Measurements from ENCODE around the gene LAIR1. TPM values are rescaled to one million over a fixed set of nuclear protein-coding genes. Genes with fewer than 3 reads are reported as not detected.
A peak's percentile ranks its signal among the peaks of the same experiment; 100 is the strongest.
"Not testable (repeated sequence)": the region's sequence is repeated elsewhere in the genome, so short reads cannot be mapped to it uniquely, and the experiment has no call there.

Gene LAIR1
- total RNA-seq, 1 experiment from 2014 or later, result 0.37 TPM

- ChIA-PET CTCF (interaction anchor here (0.6 to 4.0 kb wide), 25 partner anchors 8 to 687 kb away, joined by 3 to 32 read pairs (median 4); partner anchors contain the start of genes LILRB5 and MBOAT7), POLR2A (no interaction called here)
- H3K27ac Mint-ChIP-seq, result no peak overlapping the region; the same call in 1 of the 2 replicates
- peaks cover 21% of the 10 kb centered on the region for H3K36me3 Mint-ChIP-seq
- H3K4me1 Mint-ChIP-seq, result peaks cover 24% of the 10 kb centered on the region
- DNase-seq (ENCODE audit: low spot score) (peak; percentile 46), ATAC-seq (peak; percentile 72)
- TF ChIP-seq, protein P1, sequence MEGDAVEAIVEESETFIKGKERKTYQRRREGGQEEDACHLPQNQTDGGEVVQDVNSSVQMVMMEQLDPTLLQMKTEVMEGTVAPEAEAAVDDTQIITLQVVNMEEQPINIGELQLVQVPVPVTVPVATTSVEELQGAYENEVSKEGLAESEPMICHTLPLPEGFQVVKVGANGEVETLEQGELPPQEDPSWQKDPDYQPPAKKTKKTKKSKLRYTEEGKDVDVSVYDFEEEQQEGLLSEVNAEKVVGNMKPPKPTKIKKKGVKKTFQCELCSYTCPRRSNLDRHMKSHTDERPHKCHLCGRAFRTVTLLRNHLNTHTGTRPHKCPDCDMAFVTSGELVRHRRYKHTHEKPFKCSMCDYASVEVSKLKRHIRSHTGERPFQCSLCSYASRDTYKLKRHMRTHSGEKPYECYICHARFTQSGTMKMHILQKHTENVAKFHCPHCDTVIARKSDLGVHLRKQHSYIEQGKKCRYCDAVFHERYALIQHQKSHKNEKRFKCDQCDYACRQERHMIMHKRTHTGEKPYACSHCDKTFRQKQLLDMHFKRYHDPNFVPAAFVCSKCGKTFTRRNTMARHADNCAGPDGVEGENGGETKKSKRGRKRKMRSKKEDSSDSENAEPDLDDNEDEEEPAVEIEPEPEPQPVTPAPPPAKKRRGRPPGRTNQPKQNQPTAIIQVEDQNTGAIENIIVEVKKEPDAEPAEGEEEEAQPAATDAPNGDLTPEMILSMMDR (IDR thresholded peaks at IDR 0.05), result peak; percentile 75
- TF ChIP-seq, protein P2, sequence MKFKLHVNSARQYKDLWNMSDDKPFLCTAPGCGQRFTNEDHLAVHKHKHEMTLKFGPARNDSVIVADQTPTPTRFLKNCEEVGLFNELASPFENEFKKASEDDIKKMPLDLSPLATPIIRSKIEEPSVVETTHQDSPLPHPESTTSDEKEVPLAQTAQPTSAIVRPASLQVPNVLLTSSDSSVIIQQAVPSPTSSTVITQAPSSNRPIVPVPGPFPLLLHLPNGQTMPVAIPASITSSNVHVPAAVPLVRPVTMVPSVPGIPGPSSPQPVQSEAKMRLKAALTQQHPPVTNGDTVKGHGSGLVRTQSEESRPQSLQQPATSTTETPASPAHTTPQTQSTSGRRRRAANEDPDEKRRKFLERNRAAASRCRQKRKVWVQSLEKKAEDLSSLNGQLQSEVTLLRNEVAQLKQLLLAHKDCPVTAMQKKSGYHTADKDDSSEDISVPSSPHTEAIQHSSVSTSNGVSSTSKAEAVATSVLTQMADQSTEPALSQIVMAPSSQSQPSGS (CRISPR knock-in tag; IDR thresholded peaks at IDR 0.05; ENCODE audit: borderline replicate concordance, low read depth), result no peak
- peaks cover 24% of the 10 kb centered on the region for H3K9me3 Mint-ChIP-seq
- H3K4me3 Mint-ChIP-seq, result no peak overlapping the region
- H3K27me3 Mint-ChIP-seq (ENCODE audit: low read depth), result peaks cover 54% of the 10 kb centered on the region
These were observed 39.5 kb downstream of the LAIR1 start for GRCh38 chr19:54325194-54325621.

- DNase-seq (ENCODE audit: low spot score) (no peak), ATAC-seq (no peak)
- no peak overlapping the region for H3K27ac Mint-ChIP-seq
- peaks cover 24% of the 10 kb centered on the region for H3K4me1 Mint-ChIP-seq
- ChIA-PET CTCF (interaction anchor here (0.6 to 4.0 kb wide), 15 partner anchors 10 to 164 kb away, joined by 3 to 32 read pairs (median 5); partner anchors contain the start of gene MBOAT7), POLR2A (no interaction called here)
- H3K27me3 Mint-ChIP-seq (ENCODE audit: low read depth), result peaks cover 48% of the 10 kb centered on the region
- TF ChIP-seq, protein P3, sequence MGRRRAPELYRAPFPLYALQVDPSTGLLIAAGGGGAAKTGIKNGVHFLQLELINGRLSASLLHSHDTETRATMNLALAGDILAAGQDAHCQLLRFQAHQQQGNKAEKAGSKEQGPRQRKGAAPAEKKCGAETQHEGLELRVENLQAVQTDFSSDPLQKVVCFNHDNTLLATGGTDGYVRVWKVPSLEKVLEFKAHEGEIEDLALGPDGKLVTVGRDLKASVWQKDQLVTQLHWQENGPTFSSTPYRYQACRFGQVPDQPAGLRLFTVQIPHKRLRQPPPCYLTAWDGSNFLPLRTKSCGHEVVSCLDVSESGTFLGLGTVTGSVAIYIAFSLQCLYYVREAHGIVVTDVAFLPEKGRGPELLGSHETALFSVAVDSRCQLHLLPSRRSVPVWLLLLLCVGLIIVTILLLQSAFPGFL (CRISPR knock-in tag; IDR thresholded peaks at IDR 0.05; ENCODE audit: borderline replicate concordance), result no peak
- TF ChIP-seq ETV6 (CRISPR knock-in tag; IDR thresholded peaks at IDR 0.05) (no peak), SMAD3 (CRISPR knock-in tag; IDR thresholded peaks at IDR 0.05; ENCODE audit: borderline replicate concordance) (no peak), NFATC4 (CRISPR knock-in tag; IDR thresholded peaks at IDR 0.05) (no peak), SMAD4 (CRISPR knock-in tag; IDR thresholded peaks at IDR 0.05) (no peak), ZNF263 (CRISPR knock-in tag; IDR thresholded peaks at IDR 0.05; ENCODE audit: low read depth) (no peak), CREM (CRISPR knock-in tag; IDR thresholded peaks at IDR 0.05) (no peak), SP1 (CRISPR knock-in tag; conservative IDR thresholded peaks at IDR 0.05) (no peak), TCF7 (CRISPR knock-in tag; IDR thresholded peaks at IDR 0.05; ENCODE audit: low read depth) (no peak), ZNF396 (CRISPR knock-in tag; IDR thresholded peaks at IDR 0.05; ENCODE audit: borderline replicate concordance) (no peak), FOXP1 (CRISPR knock-in tag; IDR thresholded peaks at IDR 0.05; ENCODE audit: borderline replicate concordance) (no peak), OVOL2 (CRISPR knock-in tag; IDR thresholded peaks at IDR 0.05; ENCODE audit: borderline replicate concordance) (no peak), ESRRA (CRISPR knock-in tag; IDR thresholded peaks at IDR 0.05; ENCODE audit: borderline replicate concordance) (no peak)
- TF ChIP-seq, protein P4, sequence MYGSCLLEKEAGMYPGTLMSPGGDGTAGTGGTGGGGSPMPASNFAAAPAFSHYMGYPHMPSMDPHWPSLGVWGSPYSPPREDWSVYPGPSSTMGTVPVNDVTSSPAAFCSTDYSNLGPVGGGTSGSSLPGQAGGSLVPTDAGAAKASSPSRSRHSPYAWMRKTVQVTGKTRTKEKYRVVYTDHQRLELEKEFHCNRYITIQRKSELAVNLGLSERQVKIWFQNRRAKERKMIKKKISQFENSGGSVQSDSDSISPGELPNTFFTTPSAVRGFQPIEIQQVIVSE (CRISPR knock-in tag; IDR thresholded peaks at IDR 0.05; ENCODE audit: borderline replicate concordance), result no peak
- no peak overlapping the region; the same call in 1 of the 2 replicates for H3K4me3 Mint-ChIP-seq
- H3K9me3 Mint-ChIP-seq, result peaks cover 28% of the 10 kb centered on the region
- H3K36me3 Mint-ChIP-seq, result peaks cover 22% of the 10 kb centered on the region
These were observed 40.7 kb downstream of the LAIR1 start for GRCh38 chr19:54324071-54324470.

- Mint-ChIP-seq H3K9me3 (peaks cover 28% of the 10 kb centered on the region), H3K4me1 (peaks cover 24% of the 10 kb centered on the region), H3K36me3 (peaks cover 22% of the 10 kb centered on the region), H3K27me3 (ENCODE audit: low read depth) (peaks cover 39% of the 10 kb centered on the region)
- H3K4me3 Mint-ChIP-seq, H3K27ac Mint-ChIP-seq, ATAC-seq, POLR2A ChIA-PET: not testable (repeated sequence)
- TF ChIP-seq, protein P1 (IDR thresholded peaks at IDR 0.05), result peak; percentile 51; the same call in 1 of the 2 replicates
- CTCF ChIA-PET, result interaction anchor here (0.8 to 3.9 kb wide), 4 partner anchors 57 to 143 kb away, joined by 3 to 29 read pairs (median 6); partner anchors contain the start of gene MBOAT7
- peak; percentile 66 for DNase-seq (ENCODE audit: low spot score)
These were observed 41.8 kb downstream of the LAIR1 start for GRCh38 chr19:54322934-54323333.

DNA sequence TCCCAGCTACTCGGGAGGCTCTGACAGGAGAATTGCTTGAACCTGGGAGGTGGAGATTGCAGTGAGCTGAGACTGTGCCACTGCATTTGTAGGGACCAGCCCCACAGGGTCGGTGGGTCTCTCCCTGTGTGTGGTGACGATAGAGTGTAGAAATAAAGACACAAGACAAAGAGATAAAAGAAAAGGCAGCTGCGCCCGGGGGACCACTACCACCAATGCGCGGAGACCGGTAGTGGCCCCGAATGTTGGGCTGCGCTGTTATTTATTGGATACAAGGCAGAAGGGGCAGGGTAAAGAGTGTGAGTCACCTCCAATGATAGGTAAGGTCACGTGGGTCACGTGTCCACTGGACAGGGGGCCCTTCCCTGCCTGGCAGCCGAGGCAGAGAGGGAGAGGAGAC lies 42.4 kb downstream of the LAIR1 start:
- peaks cover 26% of the 10 kb centered on the region for H3K4me1 Mint-ChIP-seq
- H3K4me3 Mint-ChIP-seq; POLR2A ChIA-PET; DNase-seq (ENCODE audit: low spot score); H3K27ac Mint-ChIP-seq; ATAC-seq: not testable (repeated sequence)
- H3K27me3 Mint-ChIP-seq (ENCODE audit: low read depth), result peaks cover 37% of the 10 kb centered on the region
- peaks cover 22% of the 10 kb centered on the region for H3K36me3 Mint-ChIP-seq
- CTCF ChIA-PET, result interaction anchor here (1.3 to 3.9 kb wide), 2 partner anchors 56 to 69 kb away, joined by 7 to 29 read pairs; no protein-coding TSS in a partner anchor
- peaks cover 28% of the 10 kb centered on the region for H3K9me3 Mint-ChIP-seq
